Osteoblast (primary cell): ENCODE data around the gene RXFP3. TPM values are rescaled to one million over a fixed set of nuclear protein-coding genes. Genes with fewer than 3 reads are reported as not detected.

Experiments used
- DNase-seq: peaks from one replicate; pipeline ENCODE4 v3.0.0; 2011; ENCODE audit warnings: low spot score, mixed read lengths; ENCODE audit not compliant: insufficient read length; ENCODE audit errors: missing footprints
- H2AFZ ChIP-seq: 2 replicates; pipeline ENCODE4 v1.6.0; 2011; ENCODE audit warnings: mild to moderate bottlenecking, low read length
- H3K27ac ChIP-seq: 2 replicates; pipeline ENCODE4 v1.5.1; 2011; ENCODE audit warnings: mild to moderate bottlenecking, low read depth, low read length, moderate library complexity
- H3K27me3 ChIP-seq: 2 replicates; pipeline ENCODE4 v1.6.0; 2012; ENCODE audit warnings: mild to moderate bottlenecking, control low read depth, inconsistent platforms, low read length, moderate library complexity; ENCODE audit not compliant: insufficient read depth
- H3K36me3 ChIP-seq: 2 replicates; pipeline ENCODE4 v1.5.1; 2011; ENCODE audit warnings: mild to moderate bottlenecking, low read length, control low read depth, moderate library complexity; ENCODE audit not compliant: insufficient read depth
- H3K4me1 ChIP-seq: 2 replicates; pipeline ENCODE4 v1.5.1; 2011; ENCODE audit warnings: mild to moderate bottlenecking, low read length, control low read depth, moderate library complexity; ENCODE audit not compliant: insufficient read depth
- H3K4me2 ChIP-seq: 2 replicates; pipeline ENCODE4 v1.6.0; 2011; ENCODE audit warnings: mild to moderate bottlenecking, low read length; ENCODE audit not compliant: insufficient read depth
- H3K4me3 ChIP-seq: fragments of 200-600 bp; sonication (generic); 3 replicates; pipeline ENCODE4 v1.5.1; 2012; ENCODE audit warnings: mild to moderate bottlenecking, low read length, inconsistent platforms; ENCODE audit not compliant: insufficient read depth
- H3K79me2 ChIP-seq: 2 replicates; pipeline ENCODE4 v1.6.0; 2012; ENCODE audit warnings: mild to moderate bottlenecking, low read length, control low read depth, inconsistent platforms; ENCODE audit not compliant: insufficient read depth
- H3K9me3 ChIP-seq: 2 replicates; pipeline ENCODE4 v1.5.1; 2011; ENCODE audit warnings: low read depth, low read length, control low read depth
- H4K20me1 ChIP-seq: 2 replicates; pipeline ENCODE4 v1.6.0; 2012; ENCODE audit warnings: mild to moderate bottlenecking, low read length, control low read depth; ENCODE audit not compliant: insufficient read depth
- total RNA-seq: library from RNA; depleted of rRNA; stranded (reverse); fragments of >200 nt; gene quantifications from 2 replicates; pipeline ENCODE4 v1.2.3, GENCODE V29; 2012
- TF ChIP-seq, protein P1 (sequence below): IDR thresholded peaks from 2 replicates; pipeline ENCODE4 v1.5.1; 2011; ENCODE audit warnings: mild to moderate bottlenecking, low read depth, low read length, moderate library complexity; ENCODE audit errors: extremely low read depth

RXFP3 gene
- total RNA-seq, 1 donor = not detected

DNA sequence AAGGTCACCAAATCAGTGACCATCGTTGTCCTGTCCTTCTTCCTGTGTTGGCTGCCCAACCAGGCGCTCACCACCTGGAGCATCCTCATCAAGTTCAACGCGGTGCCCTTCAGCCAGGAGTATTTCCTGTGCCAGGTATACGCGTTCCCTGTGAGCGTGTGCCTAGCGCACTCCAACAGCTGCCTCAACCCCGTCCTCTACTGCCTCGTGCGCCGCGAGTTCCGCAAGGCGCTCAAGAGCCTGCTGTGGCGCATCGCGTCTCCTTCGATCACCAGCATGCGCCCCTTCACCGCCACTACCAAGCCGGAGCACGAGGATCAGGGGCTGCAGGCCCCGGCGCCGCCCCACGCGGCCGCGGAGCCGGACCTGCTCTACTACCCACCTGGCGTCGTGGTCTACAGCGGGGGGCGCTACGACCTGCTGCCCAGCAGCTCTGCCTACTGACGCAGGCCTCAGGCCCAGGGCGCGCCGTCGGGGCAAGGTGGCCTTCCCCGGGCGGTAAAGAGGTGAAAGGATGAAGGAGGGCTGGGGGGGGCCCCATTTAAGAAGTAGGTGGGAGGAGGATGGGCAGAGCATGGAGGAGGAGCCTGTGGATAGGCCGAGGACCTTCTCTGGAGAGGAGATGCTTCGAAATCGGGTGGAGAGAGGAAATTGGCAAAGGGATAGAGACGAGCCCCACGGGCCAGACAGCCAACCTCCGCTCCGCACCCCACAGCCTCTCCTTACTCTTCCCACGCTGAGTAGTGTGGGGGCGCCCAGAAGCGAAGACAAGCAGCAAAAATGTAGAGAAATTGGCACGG is 1.7 kb downstream of the RXFP3 start:
- no peaks in the 10 kb centered on the region for H3K9me3 ChIP-seq
- TF ChIP-seq, protein P1, sequence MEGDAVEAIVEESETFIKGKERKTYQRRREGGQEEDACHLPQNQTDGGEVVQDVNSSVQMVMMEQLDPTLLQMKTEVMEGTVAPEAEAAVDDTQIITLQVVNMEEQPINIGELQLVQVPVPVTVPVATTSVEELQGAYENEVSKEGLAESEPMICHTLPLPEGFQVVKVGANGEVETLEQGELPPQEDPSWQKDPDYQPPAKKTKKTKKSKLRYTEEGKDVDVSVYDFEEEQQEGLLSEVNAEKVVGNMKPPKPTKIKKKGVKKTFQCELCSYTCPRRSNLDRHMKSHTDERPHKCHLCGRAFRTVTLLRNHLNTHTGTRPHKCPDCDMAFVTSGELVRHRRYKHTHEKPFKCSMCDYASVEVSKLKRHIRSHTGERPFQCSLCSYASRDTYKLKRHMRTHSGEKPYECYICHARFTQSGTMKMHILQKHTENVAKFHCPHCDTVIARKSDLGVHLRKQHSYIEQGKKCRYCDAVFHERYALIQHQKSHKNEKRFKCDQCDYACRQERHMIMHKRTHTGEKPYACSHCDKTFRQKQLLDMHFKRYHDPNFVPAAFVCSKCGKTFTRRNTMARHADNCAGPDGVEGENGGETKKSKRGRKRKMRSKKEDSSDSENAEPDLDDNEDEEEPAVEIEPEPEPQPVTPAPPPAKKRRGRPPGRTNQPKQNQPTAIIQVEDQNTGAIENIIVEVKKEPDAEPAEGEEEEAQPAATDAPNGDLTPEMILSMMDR = no peak
- no peak overlapping the region for H2AFZ ChIP-seq
- no peaks in the 10 kb centered on the region for H4K20me1 ChIP-seq
- H3K4me1 ChIP-seq = peaks cover 19% of the 10 kb centered on the region
- peak; percentile 48 for DNase-seq
- no peak overlapping the region for H3K27ac ChIP-seq
- H3K27me3 ChIP-seq = peaks cover 57% of the 10 kb centered on the region
- no peak overlapping the region for H3K4me3 ChIP-seq
- H3K4me2 ChIP-seq = no peak overlapping the region
- H3K79me2 ChIP-seq = no peaks in the 10 kb centered on the region
- H3K36me3 ChIP-seq = no peaks in the 10 kb centered on the region

DNA sequence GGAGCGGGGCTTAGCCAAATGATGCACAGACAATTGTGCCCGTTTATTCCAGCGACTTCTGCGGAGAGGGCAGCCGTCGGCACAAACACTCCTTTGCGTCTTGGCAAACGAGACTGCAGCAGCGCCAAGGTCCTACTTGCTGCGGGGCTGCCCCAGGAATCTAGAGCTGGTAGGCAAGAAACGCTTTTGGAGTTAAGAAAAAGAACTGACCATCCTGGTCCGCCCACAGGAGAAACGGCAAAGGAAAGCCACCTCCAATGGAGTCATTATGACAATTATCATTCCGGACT is 2.3 kb downstream of the RXFP3 start:
- H3K36me3 ChIP-seq = no peaks in the 10 kb centered on the region

DNA sequence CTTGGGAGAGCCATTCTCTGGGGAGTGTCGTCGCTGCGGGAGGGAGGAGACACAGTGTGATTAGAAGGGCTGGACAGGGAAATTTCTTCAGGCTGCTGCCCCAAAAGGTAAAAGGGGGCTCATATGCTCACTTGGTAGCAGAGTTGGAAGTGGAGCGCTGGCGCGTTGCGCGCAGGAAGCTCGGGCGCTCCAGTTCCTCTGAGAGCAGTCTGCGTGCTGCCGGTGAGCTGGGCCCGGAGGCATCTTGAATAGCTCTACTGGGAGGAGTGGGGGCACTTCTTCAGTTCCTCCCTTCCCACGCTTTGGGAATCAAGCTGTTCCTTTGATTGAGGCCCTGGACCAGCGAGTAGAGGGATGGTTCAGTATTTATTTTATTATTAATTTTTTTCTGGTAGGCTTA is 2.7 kb downstream of the RXFP3 start:
- DNase-seq = peak; percentile 69
- H3K79me2 ChIP-seq = no peaks in the 10 kb centered on the region
- no peaks in the 10 kb centered on the region for H3K9me3 ChIP-seq
- no peak overlapping the region for H2AFZ ChIP-seq
- H4K20me1 ChIP-seq = no peaks in the 10 kb centered on the region
- H3K27ac ChIP-seq = no peak overlapping the region
- H3K36me3 ChIP-seq = no peaks in the 10 kb centered on the region
- no peak overlapping the region for H3K4me3 ChIP-seq
- peaks cover 19% of the 10 kb centered on the region for H3K4me1 ChIP-seq
- TF ChIP-seq, protein P1 = no peak
- H3K4me2 ChIP-seq = no peak overlapping the region
- peaks cover 60% of the 10 kb centered on the region for H3K27me3 ChIP-seq

More for the DNA sequence above, 2.3 kb downstream of the RXFP3 start:
- no peak overlapping the region for H3K4me2 ChIP-seq
- DNase-seq = no peak
- H3K27ac ChIP-seq = no peak overlapping the region
- H3K9me3 ChIP-seq = no peaks in the 10 kb centered on the region
- peaks cover 59% of the 10 kb centered on the region for H3K27me3 ChIP-seq
- TF ChIP-seq, protein P1 = no peak
- no peak overlapping the region for H2AFZ ChIP-seq
- H3K4me3 ChIP-seq = no peak overlapping the region
- H4K20me1 ChIP-seq = no peaks in the 10 kb centered on the region
- peaks cover 19% of the 10 kb centered on the region for H3K4me1 ChIP-seq
- H3K79me2 ChIP-seq = no peaks in the 10 kb centered on the region

DNA sequence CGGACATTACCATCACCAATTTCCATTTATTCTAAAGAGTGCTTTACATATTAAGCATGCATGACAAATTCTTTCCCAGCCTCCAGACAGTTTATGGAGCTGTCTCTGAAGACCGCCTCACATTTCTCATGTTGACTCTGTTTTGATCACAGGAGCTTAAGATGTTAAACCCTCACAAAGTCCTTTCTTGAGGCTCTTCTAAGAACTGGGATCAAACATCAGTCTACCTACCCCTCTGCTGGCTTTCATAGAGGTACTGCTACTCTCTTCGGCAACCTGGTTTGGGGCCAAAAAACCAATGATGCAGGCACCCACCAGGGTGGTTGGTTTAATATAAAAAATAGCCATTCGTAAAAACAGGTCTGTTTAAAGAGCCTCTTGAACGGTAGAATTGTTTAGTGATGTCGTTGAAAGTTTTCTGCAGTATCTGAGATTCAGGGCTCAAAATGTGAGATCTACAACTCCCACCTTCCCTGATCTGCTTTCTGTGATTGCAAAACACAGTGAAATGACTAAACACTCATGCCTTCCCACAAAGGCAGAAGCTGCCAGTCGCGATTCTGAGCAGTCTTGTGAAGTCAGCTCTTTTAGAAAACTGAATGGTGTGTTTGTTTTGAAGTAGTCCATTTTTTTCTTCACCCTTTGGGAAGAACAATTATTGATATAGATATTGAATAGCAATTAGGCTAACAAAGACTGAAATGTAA is 3.5 kb downstream of the RXFP3 start:
- Histone ChIP-seq H4K20me1 (no peaks in the 10 kb centered on the region), H3K4me3 (no peak overlapping the region), H3K4me2 (no peak overlapping the region), H3K36me3 (no peaks in the 10 kb centered on the region), H3K9me3 (no peaks in the 10 kb centered on the region), H3K79me2 (no peaks in the 10 kb centered on the region), H3K27me3 (peaks cover 65% of the 10 kb centered on the region), H3K27ac (no peak overlapping the region), H3K4me1 (peaks cover 11% of the 10 kb centered on the region), H2AFZ (no peak overlapping the region)
- TF ChIP-seq, protein P1 = no peak
- peak; percentile 90 for DNase-seq
